Measurements from ENCODE around the gene ABCB9.
"Not testable (repeated sequence)": the region's sequence is repeated elsewhere in the genome, so short reads cannot be mapped to it uniquely, and the experiment has no call there.

The ABCB9 gene

DNA sequence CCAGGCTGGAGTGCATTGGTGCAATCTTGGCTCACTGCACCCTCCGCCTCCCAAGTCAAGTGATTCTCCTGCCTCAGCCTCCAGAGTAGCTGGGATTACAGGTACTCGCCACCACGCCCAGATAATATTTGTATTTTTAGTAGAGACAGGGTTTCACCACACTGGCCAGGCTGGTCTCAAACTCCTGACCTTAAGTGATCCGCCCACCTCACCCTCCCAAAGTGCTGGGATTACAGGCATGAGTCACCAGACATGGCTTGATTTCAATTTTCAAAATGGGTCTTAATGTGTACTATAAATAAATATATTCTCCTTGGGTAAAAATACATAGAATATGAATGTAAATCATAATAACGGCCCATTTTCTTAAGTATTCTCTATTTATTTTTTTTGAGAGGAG lies 24.9 kb downstream of the ABCB9 start:
- FAIRE-seq; DNase-seq (ENCODE audit: low spot score): not testable (repeated sequence)

DNA sequence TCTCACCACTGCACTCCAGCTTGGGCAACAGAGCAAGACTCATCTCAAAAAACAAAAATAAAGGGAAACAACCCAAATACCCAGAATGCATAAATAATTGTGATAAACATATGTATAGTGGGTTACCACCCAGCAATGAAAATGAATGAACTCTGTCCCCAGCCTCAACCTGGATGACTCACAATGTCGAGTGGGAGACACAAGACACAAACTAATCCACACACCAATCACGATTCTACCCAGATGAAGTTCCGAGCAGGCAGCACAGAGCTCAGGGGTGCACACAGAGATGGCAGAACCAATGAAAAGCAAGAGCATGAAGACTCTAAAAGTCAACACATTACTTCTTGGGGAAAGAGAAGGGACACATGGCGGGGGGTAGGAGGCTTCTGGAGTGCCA lies 27.1 kb downstream of the ABCB9 start:
- no peak for DNase-seq (ENCODE audit: low spot score)
- FAIRE-seq, result no peak

DNA sequence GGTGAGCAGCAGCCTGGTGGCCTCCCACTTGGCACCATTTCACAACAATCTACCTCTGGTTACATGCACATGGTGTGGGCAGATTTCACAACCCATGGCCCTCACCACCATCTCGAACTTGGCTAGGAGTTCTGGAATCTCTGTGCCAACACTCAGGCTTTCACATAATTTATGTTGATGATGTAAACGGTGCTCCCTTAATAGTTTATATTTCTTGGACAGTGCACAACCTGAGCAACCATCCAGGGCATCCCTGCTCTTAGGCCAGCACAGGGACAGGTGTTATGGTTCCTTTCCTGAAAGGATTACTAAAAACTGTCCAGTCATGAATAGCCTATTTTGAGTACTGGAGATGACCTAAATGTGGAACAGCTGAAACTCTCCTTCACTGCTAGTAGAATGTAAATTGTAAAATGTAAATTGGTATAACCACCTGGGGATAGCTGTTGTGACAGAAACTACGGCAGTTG lies 28.6 kb downstream of the ABCB9 start:
- DNase-seq (ENCODE audit: low spot score) (no peak), FAIRE-seq (no peak)

DNA sequence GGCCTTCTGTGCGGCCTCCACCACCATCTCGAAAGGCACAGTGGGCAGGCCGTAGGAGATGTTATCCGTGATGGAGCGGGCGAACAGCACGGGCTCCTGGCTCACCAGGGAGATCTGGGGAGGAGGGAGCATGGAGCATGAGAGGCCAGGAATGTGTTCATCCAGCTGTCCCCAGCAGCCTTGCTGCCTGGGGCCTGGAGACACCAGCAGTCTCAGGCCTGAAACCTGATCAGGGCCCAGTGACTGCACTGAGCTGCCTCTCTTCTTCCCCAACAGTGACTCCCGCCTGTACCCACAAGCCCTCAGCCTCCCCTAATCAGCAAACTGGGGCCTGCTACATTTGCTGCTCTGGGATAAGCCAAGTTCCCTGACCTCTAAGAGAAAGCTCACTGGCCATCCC lies 30.9 kb downstream of the ABCB9 start:
- no peak for FAIRE-seq
- DNase-seq (ENCODE audit: low spot score), result no peak

DNA sequence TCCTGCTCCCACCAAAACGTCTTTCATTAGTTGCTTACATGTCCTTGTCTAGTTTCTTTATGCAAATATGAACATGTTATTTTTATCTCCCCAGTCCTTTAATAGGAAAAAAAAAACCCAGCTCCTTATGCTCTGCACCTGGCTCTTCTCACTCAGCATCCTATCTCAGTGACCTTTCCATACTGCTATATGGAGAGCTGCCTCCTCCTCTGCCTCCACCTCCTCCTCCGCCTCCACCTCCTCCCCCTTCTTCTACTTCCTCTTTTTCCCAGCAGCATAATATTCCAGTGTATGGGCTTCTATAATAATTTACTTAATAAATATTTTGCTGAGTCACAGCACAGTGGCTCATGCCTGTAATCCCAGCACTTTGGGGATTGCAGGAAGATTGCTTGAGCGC lies 31.5 kb downstream of the ABCB9 start:
- no peak for FAIRE-seq
- no peak for DNase-seq (ENCODE audit: low spot score)

DNA sequence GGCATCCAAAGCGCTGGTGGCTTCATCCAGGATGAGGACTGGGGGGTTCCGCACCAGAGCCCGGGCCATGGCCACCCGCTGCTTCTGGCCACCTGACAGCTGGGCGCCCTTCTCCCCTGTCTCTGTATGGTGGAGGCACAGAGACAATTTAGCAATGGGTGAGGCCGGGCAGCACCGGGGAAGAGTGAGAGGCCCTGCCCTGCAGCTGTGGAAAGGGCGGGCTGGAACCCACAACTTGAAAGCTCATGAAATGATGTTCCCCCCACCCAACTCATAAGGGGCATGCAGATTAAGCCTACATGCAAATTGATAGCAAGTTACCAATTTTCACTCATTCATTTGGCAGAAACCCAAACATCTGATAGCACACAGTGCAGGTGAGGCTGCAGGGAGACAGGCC lies 34.1 kb downstream of the ABCB9 start:
- no peak for DNase-seq (ENCODE audit: low spot score)
- FAIRE-seq, result no peak

DNA sequence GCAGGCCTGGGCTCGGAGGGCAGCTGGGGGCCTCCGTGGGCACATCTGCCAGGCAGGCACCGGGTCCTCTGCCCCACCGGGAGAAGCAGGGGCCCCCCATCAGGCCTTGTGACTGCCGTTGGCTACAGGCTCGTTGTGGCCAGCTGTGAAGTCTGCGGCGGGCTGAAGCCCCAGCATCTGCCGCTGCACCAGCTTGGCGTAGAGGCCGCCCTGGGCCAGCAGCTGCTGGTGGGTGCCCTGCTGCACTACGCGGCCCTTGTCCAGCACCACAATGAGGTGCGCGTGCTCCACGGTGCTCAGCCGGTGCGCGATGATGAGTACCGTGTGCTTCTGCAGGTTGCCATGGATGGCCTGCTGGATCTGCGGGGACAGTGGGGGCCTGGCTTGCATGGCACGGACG lies 36.5 kb downstream of the ABCB9 start:
- FAIRE-seq (no peak), DNase-seq (ENCODE audit: low spot score) (no peak)

DNA sequence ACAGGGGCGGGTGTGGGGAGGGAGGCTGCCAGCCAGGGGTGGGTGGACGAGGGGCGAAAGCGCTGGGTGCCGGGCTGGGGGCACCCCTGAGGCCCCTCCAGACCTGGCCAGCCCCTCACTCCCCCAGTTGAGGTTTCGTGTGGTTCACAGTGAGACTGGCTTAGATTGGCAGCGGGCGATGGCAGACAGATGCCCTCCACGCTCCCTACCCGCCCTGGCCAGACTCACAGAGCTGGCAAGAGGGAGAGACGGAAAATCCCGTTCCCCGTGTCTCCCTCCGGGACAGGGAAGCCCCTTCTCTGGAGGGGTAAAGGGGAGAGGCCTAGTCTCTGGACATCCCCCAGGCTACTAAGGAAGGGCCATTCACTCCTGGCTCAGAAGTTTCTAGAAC lies 37.1 kb downstream of the ABCB9 start:
- no peak for FAIRE-seq
- DNase-seq (ENCODE audit: low spot score), result no peak

DNA sequence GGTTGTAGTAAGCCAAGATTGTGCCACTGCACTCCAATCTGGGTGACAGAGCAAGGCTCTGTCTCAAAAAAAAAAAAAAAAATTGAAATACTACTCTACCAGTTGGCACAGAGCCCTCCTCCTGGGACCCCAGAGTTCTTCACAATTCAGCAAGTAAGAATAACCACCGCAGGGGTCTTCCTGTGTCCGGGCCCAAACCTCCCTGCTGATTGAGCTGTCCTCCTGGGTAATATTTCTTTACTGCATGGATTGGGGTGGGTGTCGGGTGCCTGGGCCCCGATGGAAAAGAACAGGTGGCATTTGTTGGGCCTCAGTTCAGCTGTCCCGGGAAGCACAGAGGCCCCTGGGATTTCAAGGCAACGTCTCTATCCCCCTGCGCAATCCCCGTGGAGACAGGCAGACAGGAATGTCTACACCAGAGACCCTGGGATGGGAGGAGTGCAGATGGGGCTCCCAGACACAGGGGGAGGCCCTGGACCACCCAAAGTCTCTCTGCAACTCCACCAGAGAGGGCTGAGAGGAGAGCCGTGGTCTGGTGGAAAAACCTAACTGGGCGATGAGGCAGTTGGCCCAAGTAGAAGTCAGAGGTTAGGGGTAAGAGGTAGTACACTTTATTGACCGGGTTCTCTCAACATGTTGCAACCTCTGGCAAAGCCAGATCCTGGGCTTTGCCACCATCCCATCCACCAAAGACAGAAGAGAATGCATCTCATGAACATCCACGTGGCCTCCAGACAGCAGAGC lies 37.7 kb downstream of the ABCB9 start:
- FAIRE-seq (no peak), DNase-seq (ENCODE audit: low spot score) (no peak)

DNA sequence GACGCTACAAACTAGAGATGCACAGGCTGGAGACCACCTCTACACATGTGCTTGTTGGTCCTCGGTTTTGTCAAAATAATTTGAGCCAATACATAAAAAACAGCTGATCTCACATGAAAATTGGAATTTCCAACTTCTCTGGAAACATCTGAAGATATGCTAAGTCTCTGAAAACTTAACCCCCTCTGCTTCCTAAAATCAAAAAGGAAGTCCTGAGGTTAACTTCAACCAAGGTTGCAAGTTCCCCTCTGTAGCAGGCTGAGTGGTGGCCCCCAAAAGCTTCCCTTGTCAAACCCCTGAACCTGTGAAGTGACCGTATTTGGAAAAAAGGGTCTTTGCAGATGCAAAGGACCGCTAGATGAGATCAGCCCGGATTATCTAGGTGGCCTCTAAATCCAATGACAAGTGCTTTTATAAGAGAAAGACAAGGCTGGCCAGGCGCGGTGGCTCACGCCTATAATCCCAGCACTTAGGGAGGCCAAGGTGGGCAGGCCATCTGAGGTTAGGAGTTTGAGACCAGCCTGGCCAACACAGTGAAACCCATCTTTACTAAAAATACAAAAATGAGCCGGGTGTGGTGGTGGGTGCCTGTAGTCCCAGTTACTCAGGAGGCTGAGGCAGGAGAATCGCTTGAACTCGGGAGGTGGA lies 38.4 kb downstream of the ABCB9 start:
- DNase-seq (ENCODE audit: low spot score), result no peak
- no peak for FAIRE-seq

DNA sequence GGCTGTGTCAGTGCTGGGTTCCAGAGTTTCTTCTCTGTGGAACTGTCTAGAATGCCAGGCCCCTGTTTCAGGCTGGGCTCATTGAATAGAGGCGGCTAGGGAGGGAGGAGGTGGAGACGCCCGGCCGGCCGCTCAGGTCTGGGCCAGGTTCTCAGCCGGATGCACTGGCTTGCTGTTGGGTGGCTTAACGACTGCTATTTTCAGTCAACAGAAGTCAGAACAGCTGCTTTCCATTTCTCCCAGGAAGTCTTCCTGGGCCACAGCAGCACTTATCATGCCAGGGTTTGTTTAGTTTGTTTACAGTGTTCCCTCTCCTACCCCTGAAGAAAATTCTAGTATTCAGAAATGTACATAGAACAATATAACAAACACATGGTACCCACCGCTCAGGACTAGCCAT lies 44.3 kb downstream of the ABCB9 start:
- no peak for FAIRE-seq
- DNase-seq (ENCODE audit: low spot score), result no peak

DNA sequence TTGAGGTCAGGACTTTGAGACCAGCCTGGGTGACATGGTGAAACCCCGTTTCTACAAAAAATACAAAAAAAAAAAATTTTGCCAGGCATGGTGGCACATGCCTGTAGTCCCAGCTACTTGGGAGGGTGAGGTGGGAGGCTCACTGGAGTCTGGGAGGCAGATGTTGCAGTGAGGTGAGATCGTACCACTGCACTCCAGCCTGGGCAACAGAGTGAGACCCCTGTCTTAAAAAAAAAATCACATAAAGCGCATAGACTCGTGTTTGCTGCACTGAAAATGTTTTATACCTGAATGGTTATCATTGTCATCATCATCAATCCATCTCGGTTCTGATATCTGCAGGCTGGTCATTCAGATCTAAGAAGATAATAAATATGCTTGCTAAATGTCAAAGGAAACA lies 45.6 kb downstream of the ABCB9 start:
- no peak for DNase-seq (ENCODE audit: low spot score)
- no peak for FAIRE-seq

DNA sequence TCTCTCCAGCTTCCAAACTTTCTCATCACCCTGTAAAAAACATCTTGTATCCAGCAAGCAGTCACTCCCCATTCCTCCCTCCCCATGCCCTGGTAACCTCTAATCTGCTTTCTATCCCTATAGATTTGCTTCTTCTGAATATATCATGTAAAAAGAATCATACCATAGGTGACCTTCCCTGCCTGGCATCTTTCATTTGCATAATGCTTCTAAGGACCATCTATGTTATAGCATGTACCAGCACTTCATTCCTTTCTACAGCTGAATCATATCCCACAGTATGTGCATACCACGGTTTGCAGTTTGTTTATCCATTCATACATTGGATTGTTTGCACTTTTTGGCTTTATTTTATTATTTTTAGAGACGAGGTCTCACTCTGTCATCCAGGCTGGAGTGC lies 47.4 kb downstream of the ABCB9 start:
- DNase-seq (ENCODE audit: low spot score) (no peak), FAIRE-seq (no peak)

DNA sequence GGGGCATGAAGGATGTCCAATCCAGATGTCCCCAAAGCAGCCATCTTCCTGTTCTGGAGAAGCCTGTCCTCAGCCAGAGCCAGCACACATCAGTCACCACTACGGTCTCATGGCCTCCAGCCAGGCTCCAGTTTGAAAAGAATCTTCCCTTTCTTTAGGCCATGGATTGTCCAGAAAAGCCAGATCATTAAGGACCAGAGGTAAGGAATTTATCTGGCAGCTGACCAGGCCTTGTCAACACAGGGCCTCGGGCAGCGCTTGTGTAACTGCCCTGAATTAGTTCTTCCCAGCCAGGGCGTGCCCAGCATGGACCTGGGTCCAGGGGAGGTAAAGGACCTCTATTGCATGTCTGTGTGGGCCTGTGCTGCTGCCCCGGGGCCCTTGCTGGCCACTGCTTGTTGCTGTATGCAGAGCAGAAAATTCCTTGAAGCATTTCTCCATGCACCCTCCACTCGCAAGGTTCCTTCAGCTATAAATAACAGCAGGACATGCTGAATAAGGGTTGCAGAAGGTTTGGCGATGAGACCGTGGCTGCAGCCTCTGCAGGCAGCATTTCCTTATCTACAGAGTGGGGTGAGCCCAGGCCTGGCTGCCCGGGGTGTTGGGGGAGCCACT lies 48.6 kb downstream of the ABCB9 start:
- FAIRE-seq, result no peak
- no peak for DNase-seq (ENCODE audit: low spot score)

DNA sequence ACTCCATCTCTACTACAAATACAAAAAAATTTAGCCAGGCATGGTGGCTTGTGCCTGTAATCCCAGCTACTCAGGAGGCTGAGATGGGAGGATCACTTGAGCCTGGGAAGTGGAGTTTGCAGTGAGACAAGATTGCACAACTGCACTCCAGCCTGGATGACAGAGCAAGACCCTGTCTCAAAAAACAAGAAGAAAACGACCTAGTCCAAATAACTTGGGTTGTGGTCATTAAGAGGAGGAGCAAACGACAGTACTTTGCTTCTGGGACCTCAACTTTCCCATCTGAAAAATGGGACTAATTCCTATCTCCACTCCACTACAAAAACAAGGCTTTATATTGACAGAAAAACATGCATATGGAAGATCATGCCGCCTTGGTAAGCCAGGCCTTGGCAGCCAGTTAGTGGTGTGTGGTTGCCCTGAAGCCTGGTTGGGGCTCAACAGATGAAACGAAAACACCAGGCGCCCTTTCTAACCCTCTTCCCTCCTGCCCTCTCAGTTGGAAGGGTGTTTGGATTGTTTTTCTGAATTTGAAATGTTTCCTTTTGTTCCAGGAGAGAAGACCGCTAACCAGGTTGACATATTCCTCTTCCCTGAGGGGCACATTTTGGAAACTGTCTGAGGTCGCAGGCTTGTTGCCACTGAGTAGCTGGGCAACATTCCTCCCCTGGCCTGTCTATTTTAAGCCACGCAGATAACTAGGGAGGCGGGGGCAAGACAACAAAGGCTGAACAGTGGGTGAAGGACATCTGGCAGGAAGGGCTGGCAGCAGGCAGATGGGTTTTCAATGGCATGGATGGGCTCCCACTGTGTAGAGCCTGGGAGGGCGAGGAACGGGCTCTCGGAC lies 56.6 kb downstream of the ABCB9 start:
- no peak for DNase-seq (ENCODE audit: low spot score)
- no peak for FAIRE-seq

DNA sequence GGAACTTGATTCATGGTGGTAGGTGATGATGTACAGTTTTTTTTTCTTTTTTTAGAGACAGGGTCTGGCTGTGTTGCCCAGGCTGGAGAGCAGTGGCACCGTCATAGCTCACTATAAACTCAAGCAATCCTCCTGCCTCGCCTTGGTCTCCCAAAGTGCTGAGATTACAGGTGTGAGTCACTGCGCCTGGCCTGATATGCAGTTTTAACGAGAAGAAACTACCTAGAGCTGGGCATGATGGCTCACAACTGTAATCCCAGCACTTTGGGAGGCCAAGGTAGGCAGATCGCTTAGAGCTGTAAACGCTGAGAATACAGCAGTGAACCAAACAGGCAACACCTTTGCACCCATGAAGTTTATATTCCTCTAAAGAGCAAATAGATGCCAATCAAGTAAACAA lies 57.3 kb downstream of the ABCB9 start:
- DNase-seq (ENCODE audit: low spot score) (no peak), FAIRE-seq (no peak)

DNA sequence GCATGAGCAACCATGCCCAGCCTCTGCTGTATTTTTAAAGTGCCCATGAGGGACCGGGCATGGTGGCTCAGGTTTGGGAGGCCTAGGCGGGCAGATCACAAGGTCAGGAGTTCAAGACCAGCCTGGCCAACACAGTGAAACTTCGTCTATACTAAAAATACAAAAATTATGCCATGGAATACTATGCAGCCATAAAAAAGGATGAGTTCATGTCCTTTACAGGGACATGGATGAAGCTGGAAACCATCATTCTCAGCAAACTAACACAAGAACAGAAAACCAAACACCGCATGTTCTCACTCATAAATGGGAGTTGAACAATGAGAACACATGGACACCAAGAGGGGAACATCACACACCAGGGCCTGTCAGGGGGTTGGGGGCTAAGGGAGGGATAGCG lies 61.0 kb downstream of the ABCB9 start:
- DNase-seq (ENCODE audit: low spot score); FAIRE-seq: not testable (repeated sequence)

DNA sequence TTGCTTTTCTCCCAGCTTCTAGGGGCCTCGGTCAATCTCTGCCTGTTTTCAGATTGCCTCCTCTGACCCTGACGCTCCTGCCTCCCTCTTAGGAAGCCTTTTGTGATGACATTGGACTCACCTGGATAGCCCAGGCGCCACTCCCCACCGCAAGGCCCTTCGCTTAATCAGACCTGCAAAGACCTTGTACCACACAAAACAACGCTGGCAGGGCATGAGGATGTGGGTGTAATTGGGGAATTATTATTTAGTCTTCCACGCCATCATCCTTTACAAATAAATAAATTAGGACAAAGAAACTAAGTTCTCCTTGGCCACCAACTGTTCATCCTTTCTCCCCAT lies 62.6 kb downstream of the ABCB9 start:
- FAIRE-seq, result no peak
- DNase-seq (ENCODE audit: low spot score), result no peak

DNA sequence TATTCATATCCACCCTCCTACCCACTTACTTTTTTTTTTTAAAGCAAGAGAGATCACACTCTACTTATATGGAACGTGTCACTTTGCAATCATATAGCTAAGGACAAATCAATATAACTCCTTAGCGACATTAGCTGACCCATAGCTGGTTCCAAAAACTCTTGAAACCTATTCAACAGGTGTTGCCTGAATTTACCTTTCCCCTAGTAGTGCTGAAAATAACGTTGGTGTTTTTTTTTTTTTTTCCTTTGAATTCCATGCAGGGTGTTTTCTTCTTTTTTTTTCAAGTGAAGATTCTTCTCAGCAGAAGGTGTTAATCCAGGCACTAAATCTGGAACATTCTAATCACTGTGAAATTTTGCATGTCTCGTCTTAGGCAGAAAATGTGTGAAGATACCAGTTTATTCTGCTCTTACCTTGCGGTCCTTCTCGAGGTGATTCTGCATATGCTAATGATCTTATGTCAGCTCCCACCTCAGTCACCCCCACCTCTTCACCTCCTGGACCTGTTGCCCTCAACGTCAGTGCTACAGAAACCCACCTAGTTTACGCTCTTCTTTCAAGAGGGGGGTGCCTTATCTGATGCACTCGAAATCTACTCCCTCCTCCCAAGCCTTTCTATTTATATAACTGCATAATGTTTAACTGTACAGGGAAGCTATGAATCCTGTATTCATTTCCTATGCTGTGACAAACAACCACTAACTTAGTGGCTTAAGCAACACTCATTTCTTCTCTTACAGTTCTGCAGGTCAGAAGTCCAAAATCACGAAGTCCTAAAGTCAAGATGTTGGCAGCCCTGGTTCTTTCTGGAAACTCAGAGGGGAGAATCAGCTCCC lies 63.2 kb downstream of the ABCB9 start:
- FAIRE-seq (no peak), DNase-seq (ENCODE audit: low spot score) (no peak)

DNA sequence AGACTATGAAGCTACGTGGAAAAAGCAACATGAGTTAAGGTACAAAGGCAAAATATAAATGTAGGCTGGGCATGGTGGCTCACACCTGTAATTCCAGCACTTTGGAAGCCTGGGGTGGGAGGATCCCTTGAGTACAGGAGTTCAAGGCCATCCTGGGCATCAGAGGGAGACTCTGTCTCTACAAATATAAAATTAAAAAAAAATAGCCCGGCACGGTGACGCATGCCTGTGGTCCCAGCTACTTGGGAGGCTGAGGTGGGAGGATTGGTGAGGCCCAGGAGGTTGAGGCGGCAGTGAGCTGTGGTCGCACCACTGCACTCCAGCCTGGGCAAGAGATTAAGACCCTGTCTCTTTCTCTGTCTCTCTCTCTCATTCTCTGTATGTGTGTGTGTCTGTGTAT lies 66.4 kb downstream of the ABCB9 start:
- FAIRE-seq (no peak), DNase-seq (ENCODE audit: low spot score) (no peak)

DNA sequence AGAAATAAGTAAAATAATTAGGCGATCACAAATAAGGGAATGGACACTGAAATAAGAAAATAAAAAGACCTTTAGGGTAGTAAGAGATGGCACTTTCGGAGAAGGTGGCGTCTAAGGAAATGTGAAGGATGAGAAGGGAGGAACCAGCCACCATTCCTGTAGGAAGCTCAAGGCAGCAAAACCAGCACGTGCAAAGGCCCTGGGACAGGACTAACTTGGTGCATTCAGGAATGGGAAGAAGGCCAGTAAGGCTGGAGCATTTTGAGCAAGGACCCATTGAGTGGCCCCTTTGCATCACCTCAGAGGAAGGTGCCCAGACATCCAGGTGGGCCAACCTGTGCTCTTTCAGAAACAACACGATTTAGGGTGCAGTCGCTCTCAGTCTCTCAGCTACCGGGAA lies 69.6 kb downstream of the ABCB9 start:
- FAIRE-seq, result no peak
- DNase-seq (ENCODE audit: low spot score), result no peak

Measured in RCC 7860 (cell line).